Fibroblast of lung (primary cell): ENCODE results near the gene MORN3.

ENCODE experiments used
- CTCF ChIP-seq, 2 donors: IDR thresholded peaks in 1 of 2; conservative IDR thresholded peaks in 1 of 2; 1 replicate in 1 of 2; 2 replicates in 1 of 2; pipeline ENCODE4 v1.5.1; 2011 to 2012; ENCODE audit warnings: low read length in 2 of 2, control low read depth in 1 of 2, inconsistent platforms in 1 of 2, low read depth in 1 of 2, mild to moderate bottlenecking in 1 of 2
- EZH2 ChIP-seq: IDR thresholded peaks from 2 replicates; pipeline ENCODE4 v1.5.1; 2012; ENCODE audit warnings: low read length, control low read depth, mild to moderate bottlenecking; ENCODE audit errors: missing control alignments

GRCh38 chr12:121648458-121649028 is 20.9 kb downstream of the MORN3 start:
- TF ChIP-seq CTCF (conservative IDR thresholded peaks at IDR 0.05 in 1 of 2, IDR thresholded peaks at IDR 0.05 in 1 of 2; ENCODE audit: low read depth in 1 of 2, low read length in 2 of 2) (no peak), EZH2 (no peak)
